B cell (primary cell): ENCODE data around the gene GPR61. TPM values are rescaled to one million over a fixed set of nuclear protein-coding genes. Genes with fewer than 3 reads are reported as not detected.

ENCODE experiments used
- ATAC-seq: fragments of 200-7000 bp; cut with Tn5 transposase; one replicate; pipeline ENCODE4 v1.10.0; 2021; ENCODE audit warnings: low read depth, mild to moderate bottlenecking, moderate number of reproducible peaks, moderate library complexity
- CTCF ChIA-PET: fragments of 350-600 bp; sonication (Branson Sonifier 250); formaldehyde crosslinking; loops from one replicate; lab custom pipeline; 2021; ENCODE audit warnings: antibody characterized with exemption, inconsistent platforms; lab: Charles Lee
- POLR2A ChIA-PET: fragments of 350-600 bp; sonication (Branson Sonifier 250); formaldehyde crosslinking; loops from one replicate; lab custom pipeline; 2021; ENCODE audit warnings: antibody characterized with exemption; lab: Charles Lee
- DNase-seq: peaks from one replicate; pipeline ENCODE4 v3.0.0; 2013
- H2AFZ ChIP-seq: 2 replicates; pipeline ENCODE4 v1.6.1; 2012; ENCODE audit warnings: mild to moderate bottlenecking, low read depth, low read length; ENCODE audit not compliant: insufficient read depth, poor library complexity, severe bottlenecking
- H3K27ac ChIP-seq, 2 donors: 1 replicate in 1 of 2; 2 replicates in 1 of 2; pipeline ENCODE4 v1.5.1; 2012 to 2013; ENCODE audit warnings: low read length in 2 of 2, mild to moderate bottlenecking in 2 of 2, moderate library complexity in 1 of 2
- H3K27me3 ChIP-seq, 4 experiments: fragments of 200-600 bp in 1 of 4; sonication (generic) in 1 of 4; replicated peaks in 1 of 4; 1 replicate in 2 of 4; 2 replicates in 2 of 4; pipeline versions ENCODE4 v1.6.1 to v1.7.0; 2013 to 2016; ENCODE audit warnings: low read length in 3 of 4, mild to moderate bottlenecking in 2 of 4, mixed read lengths in 1 of 4, moderate library complexity in 1 of 4; ENCODE audit not compliant: insufficient read depth in 4 of 4, control insufficient read depth in 3 of 4; ENCODE audit errors: control extremely low read depth in 1 of 4
- H3K36me3 ChIP-seq, 2 experiments: replicated peaks in 1 of 2; 1 replicate in 1 of 2; 2 replicates in 1 of 2; pipeline versions ENCODE4 v1.6.1 to v1.7.1; 2013; ENCODE audit warnings: low read length in 1 of 2; ENCODE audit not compliant: insufficient read depth in 2 of 2, control insufficient read depth in 1 of 2; ENCODE audit errors: control extremely low read depth in 1 of 2, extremely low read depth in 1 of 2
- H3K4me1 ChIP-seq, 2 donors: fragments of 200-600 bp in 1 of 2; sonication (generic) in 1 of 2; 1 replicate in 1 of 2; 2 replicates in 1 of 2; pipeline versions ENCODE4 v1.5.1 to v1.6.1; 2013 to 2017; ENCODE audit warnings: low read length in 2 of 2; ENCODE audit not compliant: control insufficient read depth in 2 of 2, insufficient read depth in 2 of 2
- H3K4me2 ChIP-seq: replicated peaks from 2 replicates; pipeline ENCODE3; 2012; ENCODE audit warnings: mild to moderate bottlenecking, low read depth, low read length; ENCODE audit not compliant: poor library complexity, severe bottlenecking
- H3K4me3 ChIP-seq, 5 experiments: fragments of 200-600 bp in 1 of 5; sonication (generic) in 1 of 5; 1 replicate in 3 of 5; 2 replicates in 2 of 5; pipeline versions ENCODE4 v1.5.1 to v1.7.0; 2011 to 2016; ENCODE audit warnings: low read length in 4 of 5, mild to moderate bottlenecking in 4 of 5, low read depth in 2 of 5, control low read depth in 1 of 5, moderate library complexity in 1 of 5; ENCODE audit not compliant: insufficient read depth in 1 of 5; ENCODE audit errors: control extremely low read depth in 1 of 5, extremely low read depth in 1 of 5
- H3K79me2 ChIP-seq: fragments of 200-600 bp; sonication (generic); one replicate; pipeline ENCODE4 v1.6.0; 2016; ENCODE audit warnings: low read length; ENCODE audit not compliant: control insufficient read depth, insufficient read depth
- H3K9ac ChIP-seq: fragments of 200-600 bp; sonication (generic); 2 replicates; pipeline ENCODE4 v1.6.1; 2017; ENCODE audit warnings: mild to moderate bottlenecking, low read length, moderate library complexity
- H3K9me3 ChIP-seq, 3 donors: one replicate each; pipeline versions ENCODE4 v1.6.1 to v1.7.1; 2013; ENCODE audit warnings: low read length in 2 of 3; ENCODE audit not compliant: control insufficient read depth in 2 of 3, insufficient read depth in 1 of 3; ENCODE audit errors: control extremely low read depth in 1 of 3
- H4K20me1 ChIP-seq: 2 replicates; pipeline ENCODE4 v1.6.0; 2012; ENCODE audit warnings: mild to moderate bottlenecking, low read length; ENCODE audit not compliant: insufficient read depth, control insufficient read depth, poor library complexity, severe bottlenecking
- H3K27ac Mint-ChIP-seq: one replicate; pipeline ENCODE4 v1.8.0; 2021; ENCODE audit warnings: mixed read lengths
- H3K27me3 Mint-ChIP-seq: one replicate; pipeline ENCODE4 v1.8.0; 2021; ENCODE audit warnings: mixed read lengths
- H3K4me1 Mint-ChIP-seq: one replicate; pipeline ENCODE4 v1.8.0; 2021; ENCODE audit warnings: mixed read lengths
- H3K4me3 Mint-ChIP-seq: one replicate; pipeline ENCODE4 v1.8.0; 2021; ENCODE audit warnings: mixed read lengths
- H3K9me3 Mint-ChIP-seq: one replicate; pipeline ENCODE4 v1.8.0; 2022; ENCODE audit warnings: mixed read lengths; ENCODE audit not compliant: insufficient read depth
- CTCF ChIP-seq: fragments of 200-600 bp; IDR thresholded peaks from one replicate; pipeline ENCODE4 v1.8.0; 2022; ENCODE audit warnings: antibody characterized with exemption, mild to moderate bottlenecking
- EZH2 ChIP-seq: IDR thresholded peaks from 2 replicates; pipeline ENCODE4 v1.6.1; 2012; ENCODE audit warnings: borderline replicate concordance, low read depth, mild to moderate bottlenecking, moderate library complexity, low read length; ENCODE audit not compliant: insufficient read depth, poor library complexity, severe bottlenecking
- WGBS: methylation state at CpG from one replicate; pipeline ENCODE4 v1.1.5; 2013; ENCODE audit warnings: missing lambda C conversion rate; ENCODE audit not compliant: insufficient coverage; 5-methylcytosine and 5-hydroxymethylcytosine counted together
- intact Hi-C: fragments of 100-400 bp; cut with micrococcal nuclease; formaldehyde crosslinking; loops from one replicate; pipeline ENCODE4 v1.10.0; 2022
- polyA plus RNA-seq: library from polyadenylated mRNA; depleted of rRNA; stranded (reverse); fragments of >200 nt; gene quantifications from 2 replicates; pipeline ENCODE4 v1.2.3, GENCODE V29; 2012
- total RNA-seq, 2 donors: library from RNA; stranded (reverse); fragments of 120-200 nt in 1 of 2; gene quantifications; 1 replicate in 1 of 2; 2 replicates in 1 of 2; pipeline versions ENCODE4 v1.2.3 to v1.2.4, GENCODE V29; 2013 to 2022

Gene GPR61
- total and polyA plus RNA-seq, 2 donors (not counting 1 experiment from before 2014, with no cell fraction given): not detected

- ATAC-seq (no peak), DNase-seq (no peak)
- H3K27ac Mint-ChIP-seq: no peak overlapping the region
- no peaks in the 10 kb centered on the region for H3K9me3 Mint-ChIP-seq
- no peak overlapping the region for H3K4me2 ChIP-seq
- H2AFZ ChIP-seq: no peak overlapping the region
- H3K27me3 ChIP-seq: no peaks in the 10 kb centered on the region
- no peaks in the 10 kb centered on the region for H3K36me3 ChIP-seq
- H3K9me3 ChIP-seq: no peaks in the 10 kb centered on the region
- intact Hi-C loops: no loop called here
- CTCF ChIA-PET: interaction anchor here (1.1 to 21.6 kb wide), 9 partner anchors 12 to 450 kb away, joined by 3 to 926 read pairs (median 4); partner anchors contain the start of genes AHCYL1, AMIGO1, ATXN7L2 and CYB561D1
- no peaks in the 10 kb centered on the region for H3K27me3 Mint-ChIP-seq
- no CpG with 5 or more reads among the region's 1 CpG for WGBS
- H3K4me1 ChIP-seq: peaks cover 4 to 11% of the 10 kb centered on the region in 2 donors
- peaks cover 11% of the 10 kb centered on the region for H3K4me1 Mint-ChIP-seq
- H3K9ac ChIP-seq: no peak overlapping the region
- H3K27ac ChIP-seq: no peak overlapping the region
- no peak overlapping the region for H3K4me3 ChIP-seq
- POLR2A ChIA-PET: no interaction called here
- no peaks in the 10 kb centered on the region for H4K20me1 ChIP-seq
- H3K79me2 ChIP-seq: no peaks in the 10 kb centered on the region
- TF ChIP-seq EZH2: no peak
- no peak for TF ChIP-seq CTCF
- no peak overlapping the region for H3K4me3 Mint-ChIP-seq
These were observed 5.3 kb upstream of the GPR61 start for GRCh38 chr1:109534307-109534858.

- no peak overlapping the region for H3K27ac Mint-ChIP-seq
- CTCF ChIA-PET: interaction anchor here (1.1 to 21.6 kb wide), 8 partner anchors 10 to 449 kb away, joined by 3 to 926 read pairs (median 4); partner anchors contain the start of genes AHCYL1, AMIGO1, ATXN7L2 and CYB561D1
- H3K27ac ChIP-seq: no peak overlapping the region
- no peaks in the 10 kb centered on the region for H3K27me3 ChIP-seq
- no peak overlapping the region for H3K9ac ChIP-seq
- no peak overlapping the region for H2AFZ ChIP-seq
- no peaks in the 10 kb centered on the region for H4K20me1 ChIP-seq
- no peak overlapping the region for H3K4me3 Mint-ChIP-seq
- intact Hi-C loops: no loop called here
- peaks cover 11% of the 10 kb centered on the region for H3K4me1 Mint-ChIP-seq
- WGBS: 96% methylated on average over 4 of the region's 4 CpGs
- peaks cover 4 to 11% of the 10 kb centered on the region in 2 donors for H3K4me1 ChIP-seq
- H3K79me2 ChIP-seq: no peaks in the 10 kb centered on the region
- no peaks in the 10 kb centered on the region for H3K27me3 Mint-ChIP-seq
- H3K4me2 ChIP-seq: no peak overlapping the region
- POLR2A ChIA-PET: no interaction called here
- no peak for DNase-seq
- TF ChIP-seq CTCF (no peak), EZH2 (no peak)
- H3K9me3 Mint-ChIP-seq: no peaks in the 10 kb centered on the region
- no peaks in the 10 kb centered on the region for H3K9me3 ChIP-seq
- no peak overlapping the region for H3K4me3 ChIP-seq
- no peak for ATAC-seq
- H3K36me3 ChIP-seq: no peaks in the 10 kb centered on the region
These were observed 4.2 kb upstream of the GPR61 start for GRCh38 chr1:109535481-109535880.
